HEK293T (cell line): ENCODE data around the gene NSMCE1.

ENCODE experiments used
- CTBP1 ChIP-seq: fragments of 450-650 bp; IDR thresholded peaks from 2 replicates; pipeline ENCODE4 v1.6.1; 2016; ENCODE audit warnings: borderline replicate concordance
- FOXM1 ChIP-seq: fragments of 450-650 bp; IDR thresholded peaks from 2 replicates; pipeline ENCODE4 v1.6.1; 2017; ENCODE audit warnings: mild to moderate bottlenecking, borderline replicate concordance
- SUZ12 ChIP-seq: fragments of 450-650 bp; IDR thresholded peaks from 2 replicates; pipeline ENCODE4 v1.6.1; 2016; ENCODE audit warnings: mild to moderate bottlenecking

DNA sequence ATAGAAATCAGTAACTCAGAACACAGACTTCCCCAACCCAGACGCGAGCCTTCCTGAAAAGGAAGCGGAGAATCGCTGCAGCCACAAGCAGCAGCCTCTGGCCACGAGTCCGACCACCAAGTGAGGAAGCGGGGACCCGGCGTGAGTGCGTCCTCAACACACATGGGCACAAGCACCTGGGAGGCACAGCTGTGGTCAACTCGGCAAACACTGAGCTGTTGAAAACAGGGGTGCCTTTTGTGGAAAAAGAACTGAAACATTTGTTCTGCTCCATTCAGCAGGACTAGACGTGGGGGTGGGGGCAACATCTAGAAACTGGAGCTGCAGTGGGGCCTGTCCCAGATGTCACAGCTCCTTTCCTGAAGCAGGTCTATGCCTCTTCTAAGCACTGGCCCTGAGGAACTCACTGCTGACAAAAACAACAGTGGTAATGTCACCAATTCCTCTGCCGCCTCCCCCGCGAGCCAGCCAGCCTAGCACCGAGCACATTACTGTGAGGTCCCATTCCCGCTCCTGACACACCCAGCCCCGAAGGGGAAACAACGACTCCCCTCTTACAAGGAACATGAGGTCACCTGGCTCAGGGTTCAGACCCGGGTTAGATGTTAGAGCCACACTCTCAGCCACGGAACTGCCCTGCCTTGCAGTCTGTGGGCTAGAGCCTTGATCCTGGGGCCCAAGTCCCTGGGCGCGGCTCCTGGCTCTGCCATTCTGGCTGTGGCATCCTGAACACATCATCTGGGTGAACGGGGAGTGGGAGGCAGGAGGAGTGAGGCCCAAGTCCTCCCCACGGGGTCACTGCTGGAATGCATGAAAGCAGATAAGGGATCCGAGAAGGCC, 36.3 kb downstream of the NSMCE1 start:
- TF ChIP-seq SUZ12 (no peak), CTBP1 (no peak), FOXM1 (no peak)
